Measurements from ENCODE around the gene FZR1.

DNA sequence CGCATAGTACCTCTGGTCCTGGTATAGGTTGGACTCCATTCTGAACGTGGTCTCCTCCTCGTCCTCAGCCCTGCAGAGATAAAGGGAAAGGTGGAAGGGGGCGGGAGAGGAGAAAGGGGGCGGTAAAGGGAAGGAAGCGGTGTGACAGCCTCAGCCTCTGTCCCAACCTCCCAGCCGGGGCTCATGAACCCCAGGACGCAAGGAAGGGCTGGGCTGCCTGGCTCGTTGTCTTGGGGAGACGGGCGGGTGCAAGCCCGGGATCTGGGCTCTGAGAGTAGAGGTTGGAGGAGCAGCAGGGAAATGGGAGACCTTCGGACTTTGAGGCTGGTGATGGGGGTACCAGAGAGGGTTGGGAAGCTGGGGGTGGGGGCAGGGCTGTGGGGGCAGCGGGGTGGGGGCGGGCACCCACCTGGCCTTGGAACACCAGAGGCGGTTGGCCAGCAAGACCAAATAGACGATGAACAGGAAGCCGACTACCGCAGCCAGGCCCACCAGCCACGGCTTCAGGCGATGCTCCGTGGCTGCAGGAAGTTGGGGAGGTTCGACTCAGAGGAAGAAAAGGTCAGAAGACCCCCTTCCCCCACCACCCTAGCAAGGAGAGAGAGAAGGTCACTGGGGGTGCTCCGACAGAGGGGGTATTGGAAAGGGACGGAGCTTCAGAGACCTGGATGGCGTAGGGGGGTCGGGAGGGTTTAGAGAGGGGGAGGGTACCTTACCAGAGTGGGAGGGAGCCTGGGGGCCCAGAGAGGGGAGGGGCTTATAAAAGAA is 27.5 kb upstream of the FZR1 start:
- TF ChIP-seq CTCF (IDR thresholded peaks at IDR 0.05) (no peak), POLR2A (IDR thresholded peaks at IDR 0.05) (no peak)
